AG10803 (cell line): ENCODE data around the gene BANK1.

Experiments used
- DNase-seq: peaks from one replicate; pipeline ENCODE4 v3.0.0; 2010; ENCODE audit warnings: low read depth
- H3K4me3 ChIP-seq: 2 replicates; pipeline ENCODE4 v1.5.1; 2011; ENCODE audit warnings: mild to moderate bottlenecking, low read length, control low read depth
- TF ChIP-seq, protein P1 (sequence below): conservative IDR thresholded peaks from 2 replicates; pipeline ENCODE4 v1.5.1; 2011; ENCODE audit warnings: mild to moderate bottlenecking, low read length, control low read depth, inconsistent platforms

BANK1 gene

DNA sequence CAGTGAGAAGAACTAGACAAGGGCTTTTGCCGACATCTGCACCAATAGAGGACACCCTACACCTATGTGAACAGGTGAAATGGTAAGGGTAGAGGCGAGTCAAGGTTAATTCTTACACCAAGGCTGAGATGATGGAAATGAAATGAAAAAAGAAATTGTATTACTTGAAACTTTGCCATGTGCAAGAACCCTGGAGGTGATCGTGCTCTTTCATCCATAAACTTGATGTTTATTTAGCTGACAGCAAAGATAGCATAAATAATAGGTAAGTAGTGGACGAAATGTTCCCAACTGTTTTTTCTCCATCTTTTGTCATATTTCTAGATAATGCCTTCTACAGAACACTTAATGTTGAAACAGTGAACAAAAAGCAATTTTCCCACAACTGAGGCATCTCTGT is 162.5 kb downstream of the BANK1 start:
- H3K4me3 ChIP-seq, result no peak overlapping the region
- TF ChIP-seq, protein P1, sequence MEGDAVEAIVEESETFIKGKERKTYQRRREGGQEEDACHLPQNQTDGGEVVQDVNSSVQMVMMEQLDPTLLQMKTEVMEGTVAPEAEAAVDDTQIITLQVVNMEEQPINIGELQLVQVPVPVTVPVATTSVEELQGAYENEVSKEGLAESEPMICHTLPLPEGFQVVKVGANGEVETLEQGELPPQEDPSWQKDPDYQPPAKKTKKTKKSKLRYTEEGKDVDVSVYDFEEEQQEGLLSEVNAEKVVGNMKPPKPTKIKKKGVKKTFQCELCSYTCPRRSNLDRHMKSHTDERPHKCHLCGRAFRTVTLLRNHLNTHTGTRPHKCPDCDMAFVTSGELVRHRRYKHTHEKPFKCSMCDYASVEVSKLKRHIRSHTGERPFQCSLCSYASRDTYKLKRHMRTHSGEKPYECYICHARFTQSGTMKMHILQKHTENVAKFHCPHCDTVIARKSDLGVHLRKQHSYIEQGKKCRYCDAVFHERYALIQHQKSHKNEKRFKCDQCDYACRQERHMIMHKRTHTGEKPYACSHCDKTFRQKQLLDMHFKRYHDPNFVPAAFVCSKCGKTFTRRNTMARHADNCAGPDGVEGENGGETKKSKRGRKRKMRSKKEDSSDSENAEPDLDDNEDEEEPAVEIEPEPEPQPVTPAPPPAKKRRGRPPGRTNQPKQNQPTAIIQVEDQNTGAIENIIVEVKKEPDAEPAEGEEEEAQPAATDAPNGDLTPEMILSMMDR, result no peak
- no peak for DNase-seq

GRCh38 chr4:101953949-101954348 is 163.4 kb downstream of the BANK1 start:
- TF ChIP-seq, protein P1, result no peak
- DNase-seq, result peak; percentile 80
- no peak overlapping the region for H3K4me3 ChIP-seq

- peak; percentile 21 for DNase-seq
- TF ChIP-seq, protein P1, result no peak
- H3K4me3 ChIP-seq, result no peak overlapping the region
Observed at GRCh38 chr4:101954351-101954750, 163.8 kb downstream of the BANK1 start.

GRCh38 chr4:101954975-101955678 is 164.6 kb downstream of the BANK1 start:
- no peak overlapping the region for H3K4me3 ChIP-seq
- TF ChIP-seq, protein P1, result no peak
- DNase-seq, result no peak

DNA sequence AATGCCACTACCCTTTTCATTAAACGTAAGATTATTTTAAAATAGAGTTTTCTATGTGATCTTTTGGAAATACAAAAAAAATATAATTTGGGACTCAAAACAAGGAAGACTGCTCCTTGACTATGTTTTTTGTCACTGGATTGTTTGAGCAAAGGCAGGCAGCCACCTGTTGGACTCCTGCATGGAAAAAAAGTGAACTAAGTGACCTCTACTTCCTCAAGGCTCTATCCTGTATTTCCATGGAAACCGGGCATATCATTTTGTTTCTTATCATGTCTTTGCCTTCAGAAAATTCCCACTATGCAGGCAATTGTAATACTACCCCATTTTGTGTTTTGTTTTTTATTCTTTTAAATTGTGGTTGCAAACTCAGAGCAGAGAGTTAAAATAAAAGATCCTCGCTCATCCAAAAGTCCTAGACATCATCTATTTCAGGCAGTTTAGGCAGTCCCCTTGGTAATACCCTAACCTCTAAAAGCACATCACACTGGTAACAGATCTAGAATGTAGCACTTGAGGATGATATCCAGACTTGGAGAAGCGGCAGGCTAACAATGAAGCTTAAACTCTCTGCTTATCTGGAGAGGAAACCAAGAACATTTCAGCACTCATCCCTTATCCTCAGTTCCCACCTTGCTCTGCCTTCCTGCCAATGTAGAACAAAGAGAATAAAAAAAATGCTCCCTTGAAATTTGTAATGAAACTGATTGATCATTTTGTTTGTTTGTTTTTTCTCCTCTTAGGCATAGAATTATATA is 165.7 kb downstream of the BANK1 start:
- TF ChIP-seq, protein P1, result no peak
- DNase-seq, result no peak
- H3K4me3 ChIP-seq, result no peak overlapping the region

GRCh38 chr4:101958547-101958946 is 168.0 kb downstream of the BANK1 start:
- TF ChIP-seq, protein P1, result no peak
- no peak for DNase-seq
- H3K4me3 ChIP-seq, result no peak overlapping the region

- DNase-seq, result no peak
- TF ChIP-seq, protein P1, result no peak
- no peak overlapping the region for H3K4me3 ChIP-seq
Observed at GRCh38 chr4:101960431-101960830, 169.9 kb downstream of the BANK1 start.
